NB4 (cell line): ENCODE measurements around the gene SEZ6L2.

Experiments used
- POLR2A ChIP-seq: IDR thresholded peaks from 2 replicates; pipeline ENCODE4 v1.6.1; 2011; ENCODE audit warnings: mild to moderate bottlenecking; ENCODE audit not compliant: insufficient read length; ENCODE audit errors: extremely low read depth
- TF ChIP-seq, protein P1 (sequence below): IDR thresholded peaks from one replicate; pipeline ENCODE4 v1.5.1; 2012; ENCODE audit warnings: low read depth, low read length

DNA sequence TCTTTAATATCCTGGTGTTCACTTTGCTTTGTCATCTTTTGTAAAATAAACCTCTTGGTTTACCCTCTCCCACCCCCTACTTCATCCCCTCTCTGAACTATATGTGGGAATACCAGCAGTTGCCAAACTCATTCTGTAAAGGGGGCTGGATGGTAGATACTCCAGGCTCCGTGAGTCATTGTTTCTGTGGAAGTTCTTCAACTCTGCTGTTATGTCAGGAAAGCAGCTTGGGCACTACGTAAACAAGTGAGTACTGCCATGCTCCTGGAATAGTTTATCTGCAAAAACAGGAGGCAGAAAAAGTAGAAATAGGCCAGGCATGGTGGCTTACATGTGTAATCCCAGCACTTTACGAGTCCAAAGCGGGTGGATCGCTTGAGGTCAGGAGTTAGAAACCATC is 61.5 kb downstream of the SEZ6L2 start:
- TF ChIP-seq, protein P1, sequence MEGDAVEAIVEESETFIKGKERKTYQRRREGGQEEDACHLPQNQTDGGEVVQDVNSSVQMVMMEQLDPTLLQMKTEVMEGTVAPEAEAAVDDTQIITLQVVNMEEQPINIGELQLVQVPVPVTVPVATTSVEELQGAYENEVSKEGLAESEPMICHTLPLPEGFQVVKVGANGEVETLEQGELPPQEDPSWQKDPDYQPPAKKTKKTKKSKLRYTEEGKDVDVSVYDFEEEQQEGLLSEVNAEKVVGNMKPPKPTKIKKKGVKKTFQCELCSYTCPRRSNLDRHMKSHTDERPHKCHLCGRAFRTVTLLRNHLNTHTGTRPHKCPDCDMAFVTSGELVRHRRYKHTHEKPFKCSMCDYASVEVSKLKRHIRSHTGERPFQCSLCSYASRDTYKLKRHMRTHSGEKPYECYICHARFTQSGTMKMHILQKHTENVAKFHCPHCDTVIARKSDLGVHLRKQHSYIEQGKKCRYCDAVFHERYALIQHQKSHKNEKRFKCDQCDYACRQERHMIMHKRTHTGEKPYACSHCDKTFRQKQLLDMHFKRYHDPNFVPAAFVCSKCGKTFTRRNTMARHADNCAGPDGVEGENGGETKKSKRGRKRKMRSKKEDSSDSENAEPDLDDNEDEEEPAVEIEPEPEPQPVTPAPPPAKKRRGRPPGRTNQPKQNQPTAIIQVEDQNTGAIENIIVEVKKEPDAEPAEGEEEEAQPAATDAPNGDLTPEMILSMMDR: no peak
- TF ChIP-seq POLR2A: no peak
